HL-60 (cell line): ENCODE measurements around the gene GCNT2.

Experiments
- POLR2AphosphoS5 ChIP-seq: IDR thresholded peaks from 2 replicates; pipeline ENCODE4 v1.6.1; 2012; ENCODE audit warnings: low read depth
- SPI1 ChIP-seq: IDR thresholded peaks from 2 replicates; pipeline ENCODE4 v1.6.1; 2012; ENCODE audit warnings: low read depth, mild to moderate bottlenecking, borderline replicate concordance
- TF ChIP-seq, protein P1 (sequence below): IDR thresholded peaks from 2 replicates; pipeline ENCODE4 v1.6.1; 2012; ENCODE audit warnings: low read depth; ENCODE audit not compliant: insufficient replicate concordance
- TF ChIP-seq, protein P2 (sequence below): IDR thresholded peaks from one replicate; pipeline ENCODE4 v1.5.1; 2011; ENCODE audit warnings: low read length, control low read depth, inconsistent platforms; ENCODE audit not compliant: insufficient read depth

DNA sequence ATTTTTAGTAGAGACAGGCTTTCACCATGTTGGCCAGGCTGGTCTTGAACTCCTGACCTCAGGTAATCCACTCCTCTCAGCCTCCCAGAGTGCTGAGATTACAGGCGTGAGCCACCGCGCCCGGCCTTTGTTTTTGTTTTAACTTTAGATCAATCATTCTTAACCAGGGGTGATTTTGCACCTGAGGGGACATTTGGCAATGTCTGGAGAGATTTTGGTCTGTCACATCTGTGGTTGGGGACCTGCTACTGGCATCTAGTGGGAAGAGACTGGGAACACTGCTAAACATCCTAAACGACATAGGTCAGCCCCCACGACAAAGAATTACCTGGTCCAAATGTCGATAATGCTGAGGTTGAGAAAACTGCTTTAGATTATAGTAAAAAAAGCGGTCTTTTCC, 91.0 kb downstream of the GCNT2 start:
- TF ChIP-seq POLR2AphosphoS5: no peak
- TF ChIP-seq, protein P1, sequence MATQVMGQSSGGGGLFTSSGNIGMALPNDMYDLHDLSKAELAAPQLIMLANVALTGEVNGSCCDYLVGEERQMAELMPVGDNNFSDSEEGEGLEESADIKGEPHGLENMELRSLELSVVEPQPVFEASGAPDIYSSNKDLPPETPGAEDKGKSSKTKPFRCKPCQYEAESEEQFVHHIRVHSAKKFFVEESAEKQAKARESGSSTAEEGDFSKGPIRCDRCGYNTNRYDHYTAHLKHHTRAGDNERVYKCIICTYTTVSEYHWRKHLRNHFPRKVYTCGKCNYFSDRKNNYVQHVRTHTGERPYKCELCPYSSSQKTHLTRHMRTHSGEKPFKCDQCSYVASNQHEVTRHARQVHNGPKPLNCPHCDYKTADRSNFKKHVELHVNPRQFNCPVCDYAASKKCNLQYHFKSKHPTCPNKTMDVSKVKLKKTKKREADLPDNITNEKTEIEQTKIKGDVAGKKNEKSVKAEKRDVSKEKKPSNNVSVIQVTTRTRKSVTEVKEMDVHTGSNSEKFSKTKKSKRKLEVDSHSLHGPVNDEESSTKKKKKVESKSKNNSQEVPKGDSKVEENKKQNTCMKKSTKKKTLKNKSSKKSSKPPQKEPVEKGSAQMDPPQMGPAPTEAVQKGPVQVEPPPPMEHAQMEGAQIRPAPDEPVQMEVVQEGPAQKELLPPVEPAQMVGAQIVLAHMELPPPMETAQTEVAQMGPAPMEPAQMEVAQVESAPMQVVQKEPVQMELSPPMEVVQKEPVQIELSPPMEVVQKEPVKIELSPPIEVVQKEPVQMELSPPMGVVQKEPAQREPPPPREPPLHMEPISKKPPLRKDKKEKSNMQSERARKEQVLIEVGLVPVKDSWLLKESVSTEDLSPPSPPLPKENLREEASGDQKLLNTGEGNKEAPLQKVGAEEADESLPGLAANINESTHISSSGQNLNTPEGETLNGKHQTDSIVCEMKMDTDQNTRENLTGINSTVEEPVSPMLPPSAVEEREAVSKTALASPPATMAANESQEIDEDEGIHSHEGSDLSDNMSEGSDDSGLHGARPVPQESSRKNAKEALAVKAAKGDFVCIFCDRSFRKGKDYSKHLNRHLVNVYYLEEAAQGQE: no peak
- TF ChIP-seq, protein P2, sequence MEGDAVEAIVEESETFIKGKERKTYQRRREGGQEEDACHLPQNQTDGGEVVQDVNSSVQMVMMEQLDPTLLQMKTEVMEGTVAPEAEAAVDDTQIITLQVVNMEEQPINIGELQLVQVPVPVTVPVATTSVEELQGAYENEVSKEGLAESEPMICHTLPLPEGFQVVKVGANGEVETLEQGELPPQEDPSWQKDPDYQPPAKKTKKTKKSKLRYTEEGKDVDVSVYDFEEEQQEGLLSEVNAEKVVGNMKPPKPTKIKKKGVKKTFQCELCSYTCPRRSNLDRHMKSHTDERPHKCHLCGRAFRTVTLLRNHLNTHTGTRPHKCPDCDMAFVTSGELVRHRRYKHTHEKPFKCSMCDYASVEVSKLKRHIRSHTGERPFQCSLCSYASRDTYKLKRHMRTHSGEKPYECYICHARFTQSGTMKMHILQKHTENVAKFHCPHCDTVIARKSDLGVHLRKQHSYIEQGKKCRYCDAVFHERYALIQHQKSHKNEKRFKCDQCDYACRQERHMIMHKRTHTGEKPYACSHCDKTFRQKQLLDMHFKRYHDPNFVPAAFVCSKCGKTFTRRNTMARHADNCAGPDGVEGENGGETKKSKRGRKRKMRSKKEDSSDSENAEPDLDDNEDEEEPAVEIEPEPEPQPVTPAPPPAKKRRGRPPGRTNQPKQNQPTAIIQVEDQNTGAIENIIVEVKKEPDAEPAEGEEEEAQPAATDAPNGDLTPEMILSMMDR: no peak
- no peak for TF ChIP-seq SPI1
